HEK293 (cell line): ENCODE results near the gene PLCD1.
"Not testable (repeated sequence)": the region's sequence is repeated elsewhere in the genome, so short reads cannot be mapped to it uniquely, and the experiment has no call there.

ENCODE experiments used
- TF ChIP-seq, protein P1 (sequence below): fragments of 450-650 bp; formaldehyde crosslinking; IDR thresholded peaks from 2 replicates; pipeline ENCODE4 v1.5.1; 2016; ENCODE audit warnings: missing biosample characterization, missing genetic modification characterization
- TF ChIP-seq, protein P2 (sequence below): fragments of 450-650 bp; formaldehyde crosslinking; IDR thresholded peaks from 2 replicates; pipeline ENCODE4 v1.5.1; 2016; ENCODE audit warnings: missing biosample characterization, missing genetic modification characterization

DNA sequence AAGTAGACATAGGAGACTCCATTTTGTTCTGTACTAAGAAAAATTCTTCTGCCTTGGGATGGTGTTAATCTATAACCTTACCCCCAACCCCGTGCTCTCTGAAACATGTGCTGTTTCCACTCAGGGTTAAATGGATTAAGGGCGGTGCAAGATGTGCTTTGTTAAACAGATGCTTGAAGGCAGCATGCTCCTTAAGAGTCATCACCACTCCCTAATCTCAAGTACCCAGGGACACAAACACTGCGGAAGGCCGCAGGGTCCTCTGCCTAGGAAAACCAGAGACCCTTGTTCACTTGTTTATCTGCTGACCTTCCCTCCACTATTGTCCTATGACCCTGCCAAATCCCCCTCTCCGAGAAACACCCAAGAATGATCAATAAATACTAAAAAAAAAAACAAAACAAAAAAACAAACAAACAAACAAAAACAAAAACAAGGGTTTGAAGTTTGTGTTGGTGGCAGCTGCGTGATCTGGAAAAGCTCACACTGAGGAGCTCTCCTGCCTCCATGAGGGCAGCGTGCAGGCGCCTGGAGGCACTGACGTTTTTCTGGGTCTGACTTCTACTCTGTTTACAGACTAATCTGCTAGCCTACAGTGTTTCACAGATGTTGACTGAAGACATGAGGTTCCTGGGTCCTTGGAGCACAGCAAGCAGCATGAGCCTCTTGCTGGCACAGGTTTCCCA, 24.5 kb upstream of the PLCD1 start:
- TF ChIP-seq, protein P1, sequence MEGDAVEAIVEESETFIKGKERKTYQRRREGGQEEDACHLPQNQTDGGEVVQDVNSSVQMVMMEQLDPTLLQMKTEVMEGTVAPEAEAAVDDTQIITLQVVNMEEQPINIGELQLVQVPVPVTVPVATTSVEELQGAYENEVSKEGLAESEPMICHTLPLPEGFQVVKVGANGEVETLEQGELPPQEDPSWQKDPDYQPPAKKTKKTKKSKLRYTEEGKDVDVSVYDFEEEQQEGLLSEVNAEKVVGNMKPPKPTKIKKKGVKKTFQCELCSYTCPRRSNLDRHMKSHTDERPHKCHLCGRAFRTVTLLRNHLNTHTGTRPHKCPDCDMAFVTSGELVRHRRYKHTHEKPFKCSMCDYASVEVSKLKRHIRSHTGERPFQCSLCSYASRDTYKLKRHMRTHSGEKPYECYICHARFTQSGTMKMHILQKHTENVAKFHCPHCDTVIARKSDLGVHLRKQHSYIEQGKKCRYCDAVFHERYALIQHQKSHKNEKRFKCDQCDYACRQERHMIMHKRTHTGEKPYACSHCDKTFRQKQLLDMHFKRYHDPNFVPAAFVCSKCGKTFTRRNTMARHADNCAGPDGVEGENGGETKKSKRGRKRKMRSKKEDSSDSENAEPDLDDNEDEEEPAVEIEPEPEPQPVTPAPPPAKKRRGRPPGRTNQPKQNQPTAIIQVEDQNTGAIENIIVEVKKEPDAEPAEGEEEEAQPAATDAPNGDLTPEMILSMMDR (tag by site-specific recombination): not testable (repeated sequence)
- TF ChIP-seq, protein P2, sequence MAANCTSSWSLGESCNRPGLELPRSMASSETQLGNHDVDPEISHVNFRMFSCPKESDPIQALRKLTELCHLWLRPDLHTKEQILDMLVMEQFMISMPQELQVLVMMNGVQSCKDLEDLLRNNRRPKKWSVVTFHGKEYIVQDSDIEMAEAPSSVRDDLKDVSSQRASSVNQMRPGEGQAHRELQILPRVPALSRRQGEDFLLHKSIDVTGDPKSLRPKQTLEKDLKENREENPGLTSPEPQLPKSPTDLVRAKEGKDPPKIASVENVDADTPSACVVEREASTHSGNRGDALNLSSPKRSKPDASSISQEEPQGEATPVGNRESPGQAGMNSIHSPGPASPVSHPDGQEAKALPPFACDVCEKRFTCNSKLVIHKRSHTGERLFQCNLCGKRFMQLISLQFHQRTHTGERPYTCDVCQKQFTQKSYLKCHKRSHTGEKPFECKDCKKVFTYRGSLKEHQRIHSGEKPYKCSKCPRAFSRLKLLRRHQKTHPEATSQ (tag by site-specific recombination): not testable (repeated sequence)
